ENCODE results near the gene ST3GAL4.

GRCh38 chr11:126366064-126366822 lies 10.8 kb downstream of the ST3GAL4 start:
- TF ChIP-seq TAF1 (IDR thresholded peaks at IDR 0.05; ENCODE audit: borderline replicate concordance, insufficient read depth, low read length) (no peak), POLR2AphosphoS5 (IDR thresholded peaks at IDR 0.05; ENCODE audit: low read depth, low read length) (no peak)

Measured in PFSK-1 (cell line).